Vagina (tissue), 2 donors: Measurements from ENCODE around the gene ZAP70.

Experiments used
- CTCF ChIP-seq, 3 experiments: fragments of 450-650 bp in 2 of 3; fragments of 200-600 bp in 1 of 3; sonication (generic) in 1 of 3; IDR thresholded peaks; one replicate each; pipeline ENCODE4 v1.5.1; 2017 to 2019; ENCODE audit warnings: antibody characterized with exemption in 3 of 3, mild to moderate bottlenecking in 2 of 3, moderate library complexity in 2 of 3
- POLR2A ChIP-seq, 2 donors: fragments of 450-650 bp; IDR thresholded peaks; one replicate each; pipeline ENCODE4 v1.6.1; 2017; ENCODE audit warnings: antibody characterized with exemption in 2 of 2, mild to moderate bottlenecking in 2 of 2, moderate library complexity in 2 of 2

GRCh38 chr2:97706112-97706511 lies 7.3 kb upstream of the ZAP70 start:
- TF ChIP-seq CTCF (IDR thresholded peaks at IDR 0.05) (no peak), POLR2A (IDR thresholded peaks at IDR 0.05) (no peak)
